ENCODE results near the gene RAX2.

Gene RAX2

DNA sequence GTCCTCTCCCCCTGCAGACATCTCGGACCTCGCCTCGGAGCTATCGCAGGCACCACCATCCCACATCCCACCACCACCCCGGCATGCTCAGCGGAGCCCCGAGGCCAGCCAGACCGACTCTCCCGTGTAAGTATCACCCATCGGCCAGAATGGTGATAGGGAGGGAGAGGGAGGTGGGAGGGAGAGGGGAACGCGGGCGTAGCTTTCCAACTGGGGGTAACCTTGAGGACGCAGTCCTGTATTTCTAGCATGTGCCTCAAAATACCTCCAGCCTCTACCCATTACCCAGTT is 37.8 kb downstream of the RAX2 start:
- Histone ChIP-seq H4K20me1 (ENCODE audit: insufficient read depth) (no peaks in the 10 kb centered on the region), H3K4me2 (no peak overlapping the region), H3K4me1 (ENCODE audit: low read depth, poor library complexity, severe bottlenecking) (no peaks in the 10 kb centered on the region), H3K27me3 (ENCODE audit: insufficient read depth, low read depth) (peaks cover 65% of the 10 kb centered on the region), H3K4me3 (IDR thresholded peaks at IDR 0.05; ENCODE audit: insufficient read depth, low read depth, low read length) (no peak overlapping the region), H3K9ac (no peak overlapping the region), H3K27ac (no peak overlapping the region), H3K36me3 (ENCODE audit: insufficient read depth) (no peaks in the 10 kb centered on the region), H2AFZ (ENCODE audit: low read depth) (no peak overlapping the region), H3K79me2 (ENCODE audit: insufficient read depth, low read depth) (no peaks in the 10 kb centered on the region)
- TF ChIP-seq, protein P1, sequence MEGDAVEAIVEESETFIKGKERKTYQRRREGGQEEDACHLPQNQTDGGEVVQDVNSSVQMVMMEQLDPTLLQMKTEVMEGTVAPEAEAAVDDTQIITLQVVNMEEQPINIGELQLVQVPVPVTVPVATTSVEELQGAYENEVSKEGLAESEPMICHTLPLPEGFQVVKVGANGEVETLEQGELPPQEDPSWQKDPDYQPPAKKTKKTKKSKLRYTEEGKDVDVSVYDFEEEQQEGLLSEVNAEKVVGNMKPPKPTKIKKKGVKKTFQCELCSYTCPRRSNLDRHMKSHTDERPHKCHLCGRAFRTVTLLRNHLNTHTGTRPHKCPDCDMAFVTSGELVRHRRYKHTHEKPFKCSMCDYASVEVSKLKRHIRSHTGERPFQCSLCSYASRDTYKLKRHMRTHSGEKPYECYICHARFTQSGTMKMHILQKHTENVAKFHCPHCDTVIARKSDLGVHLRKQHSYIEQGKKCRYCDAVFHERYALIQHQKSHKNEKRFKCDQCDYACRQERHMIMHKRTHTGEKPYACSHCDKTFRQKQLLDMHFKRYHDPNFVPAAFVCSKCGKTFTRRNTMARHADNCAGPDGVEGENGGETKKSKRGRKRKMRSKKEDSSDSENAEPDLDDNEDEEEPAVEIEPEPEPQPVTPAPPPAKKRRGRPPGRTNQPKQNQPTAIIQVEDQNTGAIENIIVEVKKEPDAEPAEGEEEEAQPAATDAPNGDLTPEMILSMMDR (conservative IDR thresholded peaks at IDR 0.05; ENCODE audit: low read depth, low read length) = no peak

DNA sequence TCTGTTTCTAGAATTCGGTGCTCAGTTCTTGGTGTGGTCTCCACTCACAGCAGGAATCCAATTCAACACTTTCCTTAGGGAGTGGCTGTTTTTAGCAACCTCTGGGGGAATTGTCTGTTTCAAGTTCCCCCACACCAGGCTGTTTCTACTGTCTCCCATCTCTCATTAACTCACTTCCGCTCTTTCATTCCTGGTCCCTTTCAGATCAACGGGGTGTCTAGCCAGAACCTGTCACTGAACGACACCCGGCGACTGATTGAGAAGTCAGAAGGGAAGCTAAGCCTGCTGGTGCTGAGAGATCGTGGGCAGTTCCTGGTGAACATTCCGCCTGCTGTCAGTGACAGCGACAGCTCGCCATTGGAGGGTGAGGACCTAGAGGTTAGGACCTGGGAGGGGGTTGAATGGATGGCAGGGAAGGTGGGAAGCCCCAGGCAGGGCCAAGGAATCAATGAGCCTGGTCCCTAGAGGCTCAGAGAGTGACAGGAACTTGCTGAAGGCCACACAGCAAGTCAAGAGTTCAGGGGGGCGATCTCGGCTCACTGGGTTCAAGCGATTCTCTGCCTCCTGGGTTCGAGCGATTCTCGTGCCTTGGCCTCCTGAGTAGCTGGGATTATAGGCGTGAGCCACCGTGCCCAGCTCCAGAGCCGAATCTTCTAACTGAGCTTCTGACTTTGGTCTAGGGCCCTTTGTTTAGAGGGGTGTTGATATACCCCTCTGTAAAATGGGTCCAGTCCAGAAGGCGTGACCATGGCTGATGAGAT is 38.3 kb downstream of the RAX2 start:
- Histone ChIP-seq H4K20me1 (ENCODE audit: insufficient read depth) (no peaks in the 10 kb centered on the region), H3K9ac (no peak overlapping the region), H3K4me1 (ENCODE audit: low read depth, poor library complexity, severe bottlenecking) (no peaks in the 10 kb centered on the region), H2AFZ (ENCODE audit: low read depth) (no peak overlapping the region), H3K36me3 (ENCODE audit: insufficient read depth) (no peaks in the 10 kb centered on the region), H3K27ac (no peak overlapping the region), H3K79me2 (ENCODE audit: insufficient read depth, low read depth) (no peaks in the 10 kb centered on the region), H3K27me3 (ENCODE audit: insufficient read depth, low read depth) (peaks cover 60% of the 10 kb centered on the region), H3K4me2 (no peak overlapping the region), H3K4me3 (IDR thresholded peaks at IDR 0.05; ENCODE audit: insufficient read depth, low read depth, low read length) (no peak overlapping the region)
- TF ChIP-seq, protein P1 (conservative IDR thresholded peaks at IDR 0.05; ENCODE audit: low read depth, low read length) = no peak

DNA sequence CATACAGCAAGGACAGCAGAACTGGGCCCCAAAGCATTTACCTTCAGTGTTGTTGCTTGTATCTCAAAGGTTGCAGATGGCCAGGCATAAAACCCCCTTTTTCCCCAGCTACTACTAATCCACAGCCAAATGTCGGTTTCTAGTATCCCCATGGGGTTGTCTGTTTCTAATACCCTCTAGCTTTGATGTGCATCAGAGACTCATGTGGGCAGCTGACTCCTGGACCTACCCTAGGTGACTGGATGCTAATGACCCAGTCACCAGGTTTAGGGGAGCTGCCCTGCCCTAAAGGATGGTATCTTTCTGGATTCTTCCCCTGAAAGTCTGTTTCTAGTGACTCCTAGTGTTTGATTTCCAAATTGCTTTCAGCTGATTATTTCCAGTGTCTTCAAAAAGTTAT is 39.9 kb downstream of the RAX2 start:
- H3K27ac ChIP-seq = no peak overlapping the region

DNA sequence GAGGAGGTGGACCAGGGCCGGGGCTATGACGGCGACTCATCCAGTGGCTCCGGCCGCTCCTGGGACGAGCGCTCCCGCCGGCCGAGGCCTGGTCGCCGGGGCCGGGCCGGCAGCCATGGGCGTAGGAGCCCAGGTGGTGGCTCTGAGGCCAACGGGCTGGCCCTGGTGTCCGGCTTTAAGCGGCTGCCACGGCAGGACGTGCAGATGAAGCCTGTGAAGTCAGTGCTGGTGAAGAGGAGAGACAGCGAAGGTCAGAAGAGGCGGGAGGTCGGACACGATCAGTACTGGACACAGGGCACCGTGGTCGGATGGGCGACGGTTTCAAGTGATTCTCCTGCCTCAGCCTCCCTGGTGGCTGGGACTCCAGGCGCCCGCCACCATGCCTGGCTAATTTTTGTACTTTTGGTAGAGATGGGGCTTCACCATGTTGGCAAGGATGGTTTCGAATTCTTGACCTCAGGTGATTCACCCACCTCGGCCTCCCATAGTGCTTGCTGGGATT is 41.5 kb downstream of the RAX2 start:
- H3K4me1 ChIP-seq (ENCODE audit: low read depth, poor library complexity, severe bottlenecking) = peaks cover 7% of the 10 kb centered on the region
- no peak overlapping the region for H3K4me3 ChIP-seq (IDR thresholded peaks at IDR 0.05; ENCODE audit: insufficient read depth, low read depth, low read length)
- H3K9ac ChIP-seq = no peak overlapping the region
- no peaks in the 10 kb centered on the region for H3K36me3 ChIP-seq (ENCODE audit: insufficient read depth)
- H3K79me2 ChIP-seq (ENCODE audit: insufficient read depth, low read depth) = no peaks in the 10 kb centered on the region
- H3K4me2 ChIP-seq = no peak overlapping the region
- H4K20me1 ChIP-seq (ENCODE audit: insufficient read depth) = no peaks in the 10 kb centered on the region
- no peak overlapping the region for H3K27ac ChIP-seq
- TF ChIP-seq, protein P1 (conservative IDR thresholded peaks at IDR 0.05; ENCODE audit: low read depth, low read length) = no peak
- H3K27me3 ChIP-seq (ENCODE audit: insufficient read depth, low read depth) = peaks cover 31% of the 10 kb centered on the region
- H2AFZ ChIP-seq (ENCODE audit: low read depth) = no peak overlapping the region

More for the DNA sequence above, 39.9 kb downstream of the RAX2 start:
- TF ChIP-seq, protein P1 (conservative IDR thresholded peaks at IDR 0.05; ENCODE audit: low read depth, low read length) = no peak
- Histone ChIP-seq H3K9ac (no peak overlapping the region), H4K20me1 (ENCODE audit: insufficient read depth) (no peaks in the 10 kb centered on the region), H3K4me2 (no peak overlapping the region), H3K27me3 (ENCODE audit: insufficient read depth, low read depth) (peaks cover 46% of the 10 kb centered on the region), H3K79me2 (ENCODE audit: insufficient read depth, low read depth) (no peaks in the 10 kb centered on the region), H3K36me3 (ENCODE audit: insufficient read depth) (no peaks in the 10 kb centered on the region), H2AFZ (ENCODE audit: low read depth) (no peak overlapping the region), H3K4me3 (IDR thresholded peaks at IDR 0.05; ENCODE audit: insufficient read depth, low read depth, low read length) (no peak overlapping the region), H3K4me1 (ENCODE audit: low read depth, poor library complexity, severe bottlenecking) (no peaks in the 10 kb centered on the region)
